GM12878 (cell line): ENCODE data around the gene TMEM214. TPM values are rescaled to one million over a fixed set of nuclear protein-coding genes. Genes with fewer than 3 reads are reported as not detected.

Experiments
- ATAC-seq: fragments of 200-7000 bp; cut with Tn5 transposase; 3 replicates; pipeline ENCODE4 v1.9.1; 2020; ENCODE audit warnings: mild to moderate bottlenecking, moderate library complexity
- BruUV-seq: library from RNA; stranded (reverse); fragments of 400-500 nt; replicated peaks from 2 replicates; lab custom pipeline; 2021; lab: Mats Ljungman, UMichigan
- CTCF ChIA-PET: fragments of 300-600 bp; sonication (Branson Sonifier 250); formaldehyde crosslinking; extraction: SDS; loops from one replicate; lab custom pipeline; 2021; ENCODE audit warnings: inconsistent platforms; lab: Yijun Ruan, JAX
- POLR2A ChIA-PET: fragments of 350-600 bp; formaldehyde crosslinking; extraction: SDS; loops from one replicate; lab custom pipeline; 2021; ENCODE audit warnings: inconsistent platforms; lab: Charles Lee
- RAD21 ChIA-PET: fragments of 300-600 bp; sonication (Branson Sonifier 250); formaldehyde crosslinking; loops from one replicate; lab custom pipeline; 2023; ENCODE audit warnings: antibody characterized with exemption; ENCODE audit not compliant: unreplicated experiment; lab: Charles Lee
- SMC1A ChIA-PET: fragments of 300-600 bp; sonication (Branson Sonifier 250); formaldehyde crosslinking; loops from one replicate; lab custom pipeline; 2023; ENCODE audit not compliant: unreplicated experiment, uncharacterized antibody; lab: Charles Lee
- DNase-seq: peaks from one replicate; pipeline ENCODE4 v3.0.0-alpha.2; 2011; ENCODE audit warnings: low read depth, low spot score
- FAIRE-seq: peaks from 3 replicates; lab custom pipeline; 2011; peaks lifted over from hg19 to GRCh38; lab: Jason Lieb, UNC
- H2AFZ ChIP-seq: 2 replicates; pipeline ENCODE4 v1.6.0; 2011; ENCODE audit warnings: low read depth, low read length, control low read depth; ENCODE audit not compliant: control insufficient read depth
- H3K27ac ChIP-seq: 2 replicates; pipeline ENCODE4 v1.5.1; 2011; ENCODE audit warnings: control low read depth; ENCODE audit not compliant: control insufficient read depth, insufficient read depth
- H3K27me3 ChIP-seq, 2 experiments: replicated peaks in 1 of 2; 2 replicates each; pipeline versions ENCODE4 v1.6.0 to v1.6.1; 2011; ENCODE audit warnings: low read length in 1 of 2; ENCODE audit not compliant: control insufficient read depth in 2 of 2, insufficient read depth in 2 of 2
- H3K36me3 ChIP-seq, 2 experiments: 2 replicates each; pipeline ENCODE4 v1.5.1; 2011; ENCODE audit warnings: low read length in 1 of 2; ENCODE audit not compliant: control insufficient read depth in 2 of 2, insufficient read depth in 2 of 2
- H3K4me1 ChIP-seq: 2 replicates; pipeline ENCODE4 v1.6.1; 2011; ENCODE audit warnings: mild to moderate bottlenecking, low read length, moderate library complexity, mixed read lengths; ENCODE audit not compliant: control insufficient read depth, insufficient read depth
- H3K4me2 ChIP-seq: 2 replicates; pipeline ENCODE4 v1.6.0; 2011; ENCODE audit warnings: control low read depth; ENCODE audit not compliant: control insufficient read depth, insufficient read depth
- H3K4me3 ChIP-seq: fragments of 200-600 bp; sonication (generic); 2 replicates; pipeline ENCODE4 v1.5.1; 2016
- H3K79me2 ChIP-seq: 2 replicates; pipeline ENCODE4 v1.6.0; 2011; ENCODE audit warnings: low read length; ENCODE audit not compliant: control insufficient read depth, insufficient read depth
- H3K9ac ChIP-seq: 2 replicates; pipeline ENCODE4 v1.8.0; 2011; ENCODE audit warnings: low read length, control low read depth, mixed read lengths; ENCODE audit not compliant: control insufficient read depth, insufficient read depth
- H3K9me3 ChIP-seq: replicated peaks from 3 replicates; pipeline ENCODE4 v1.5.1; 2011; ENCODE audit warnings: mild to moderate bottlenecking, low read length; ENCODE audit not compliant: control insufficient read depth, insufficient read depth
- H4K20me1 ChIP-seq: 2 replicates; pipeline ENCODE4 v1.6.0; 2011; ENCODE audit not compliant: control insufficient read depth, insufficient read depth
- ATF7 ChIP-seq: fragments of 450-650 bp; IDR thresholded peaks from 2 replicates; pipeline ENCODE4 v1.6.1; 2016; ENCODE audit warnings: low read depth, mild to moderate bottlenecking
- CREB1 ChIP-seq: IDR thresholded peaks from 2 replicates; pipeline ENCODE4 v1.6.1; 2012; ENCODE audit warnings: low read depth, mild to moderate bottlenecking, inconsistent platforms
- CREM ChIP-seq: IDR thresholded peaks from 2 replicates; pipeline ENCODE4 v1.6.1; 2014; ENCODE audit warnings: antibody characterized with exemption, low read depth
- HDAC2 ChIP-seq: fragments of 200-600 bp; sonication (generic); IDR thresholded peaks from 2 replicates; pipeline ENCODE4 v1.6.1; 2017
- MTA3 ChIP-seq: IDR thresholded peaks from 2 replicates; pipeline ENCODE4 v1.6.1; 2012; ENCODE audit warnings: low read length, inconsistent platforms, borderline replicate concordance
- NFXL1 ChIP-seq: fragments of 450-650 bp; IDR thresholded peaks from 2 replicates; pipeline ENCODE4 v1.6.1; 2017; ENCODE audit warnings: antibody characterized with exemption, mild to moderate bottlenecking, borderline replicate concordance
- NRF1 ChIP-seq: conservative IDR thresholded peaks from 2 replicates; pipeline ENCODE4 v1.6.1; 2011; ENCODE audit warnings: mild to moderate bottlenecking, low read depth, low read length, improper control_type of control experiment
- PAX5 ChIP-seq: IDR thresholded peaks from 2 replicates; pipeline ENCODE4 v1.6.1; 2011; ENCODE audit warnings: low read depth, low read length, borderline replicate concordance
- RB1 ChIP-seq: fragments of 450-650 bp; formaldehyde crosslinking; IDR thresholded peaks from 2 replicates; pipeline ENCODE4 v1.6.1; 2017; ENCODE audit warnings: mild to moderate bottlenecking, borderline replicate concordance
- RCOR1 ChIP-seq: conservative IDR thresholded peaks from 2 replicates; pipeline ENCODE4 v1.6.1; 2012; ENCODE audit warnings: low read depth, low read length, improper control_type of control experiment
- SMAD5 ChIP-seq: IDR thresholded peaks from 2 replicates; pipeline ENCODE4 v1.6.1; 2016; ENCODE audit warnings: antibody characterized with exemption, low read depth
- SMARCA5 ChIP-seq: fragments of 450-650 bp; IDR thresholded peaks from 2 replicates; pipeline ENCODE4 v1.6.1; 2017; ENCODE audit warnings: mild to moderate bottlenecking
- SUZ12 ChIP-seq: fragments of 200-600 bp; sonication (generic); IDR thresholded peaks from one replicate; pipeline ENCODE4 v1.6.1; 2018; ENCODE audit warnings: antibody characterized with exemption, mild to moderate bottlenecking; ENCODE audit not compliant: unreplicated experiment
- WGBS: methylation state at CpG from one replicate; pipeline ENCODE4 v1.1.6; 2016; ENCODE audit warnings: low lambda C conversion rate; ENCODE audit not compliant: insufficient replicate concordance, insufficient coverage; ENCODE audit errors: missing lambda C conversion rate; 5-methylcytosine and 5-hydroxymethylcytosine counted together
- in situ Hi-C: fragments of 300-500 bp; cut with MboI; formaldehyde crosslinking; loops from 9 replicates; pipeline ENCODE4 v1.14.3; 2018; ENCODE audit warnings: mixed read lengths
- intact Hi-C: fragments of 100-400 bp; cut with micrococcal nuclease; formaldehyde crosslinking; loops from one replicate; pipeline ENCODE4 v1.14.2; 2022; ENCODE audit not compliant: unreplicated experiment
- polyA plus RNA-seq, 11 experiments: library from polyadenylated mRNA; depleted of rRNA in 4 of 11; unstranded in 6 of 11; stranded (reverse) in 5 of 11; fragments of >200 nt; fragmentation: Nextera tagmentation in 4 of 11; fragmentation: Illumina TruSeq in 1 of 11; extraction: Ambion mirVana in 4 of 11; extraction: Trizol in 1 of 11; gene quantifications; 1 replicate in 1 of 11; 2 replicates in 10 of 11; pipeline versions ENCODE4 v1.2.1 to v1.2.3, GENCODE V29; 2011 to 2016; ENCODE audit warnings: inconsistent platforms in 2 of 11, missing spikeins in 2 of 11, low read depth in 1 of 11
- total RNA-seq, 4 experiments: library from RNA; depleted of rRNA in 3 of 4; stranded (reverse); fragments of >200 nt in 3 of 4; fragmentation: Illumina TruSeq in 1 of 4; extraction: Trizol in 1 of 4; gene quantifications; 2 replicates each; pipeline versions ENCODE4 v1.2.1 to v1.2.3, GENCODE V29; 2013 to 2021

The TMEM214 gene
- total and polyA plus RNA-seq, 10 of the 15 experiments (the other 5 are each of a cell fraction or from before 2014, with no cell fraction given), result 10.4 to 79.2 (median 45.0) TPM

DNA sequence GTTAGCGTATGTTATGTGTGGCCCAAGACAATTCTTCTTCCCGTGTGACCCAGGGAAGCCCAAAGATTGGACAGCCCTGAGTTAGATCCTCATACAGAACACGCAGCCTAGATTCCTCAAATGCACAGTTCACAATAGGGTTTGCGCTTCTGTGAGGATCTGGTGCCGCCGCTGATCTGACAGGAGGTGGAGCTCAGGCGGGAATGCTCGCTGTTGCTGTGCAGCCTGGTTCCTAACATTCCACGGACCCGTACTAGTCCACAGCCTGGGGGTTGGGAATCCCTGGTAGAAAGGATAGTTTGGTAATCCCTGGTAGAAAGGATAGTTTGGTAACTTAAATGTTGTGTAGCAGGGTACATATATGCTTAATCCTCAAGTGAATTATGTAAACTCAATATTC lies 35.4 kb upstream of the TMEM214 start:
- WGBS, result 62% methylated on average over 10 of the region's 10 CpGs
- Histone ChIP-seq H3K9me3 (no peaks in the 10 kb centered on the region), H3K4me2 (no peak overlapping the region), H4K20me1 (no peaks in the 10 kb centered on the region), H3K79me2 (no peaks in the 10 kb centered on the region), H3K9ac (no peak overlapping the region), H2AFZ (no peak overlapping the region), H3K36me3 (no peaks in the 10 kb centered on the region), H3K4me1 (no peaks in the 10 kb centered on the region), H3K27ac (no peak overlapping the region), H3K27me3 (no peaks in the 10 kb centered on the region; a peak in 2 of 4 replicates), H3K4me3 (no peak overlapping the region)
- no peak for ATAC-seq
- ChIA-PET CTCF (interaction anchor here (0.8 kb wide), 1 partner anchor 19 kb away, joined by 5 read pairs; no protein-coding TSS in a partner anchor), SMC1A (no interaction called here), RAD21 (no interaction called here), POLR2A (interaction anchor here (0.5 kb wide), 1 partner anchor 19 kb away, joined by 3 read pairs; no protein-coding TSS in a partner anchor)
- BruUV-seq, result no TSS peak
- no peak for DNase-seq
- no peak for FAIRE-seq
- TF ChIP-seq NRF1 (no peak), PAX5 (no peak), CREM (no peak)
- in situ Hi-C loops (no loop called here), intact Hi-C loops (no loop called here)

DNA sequence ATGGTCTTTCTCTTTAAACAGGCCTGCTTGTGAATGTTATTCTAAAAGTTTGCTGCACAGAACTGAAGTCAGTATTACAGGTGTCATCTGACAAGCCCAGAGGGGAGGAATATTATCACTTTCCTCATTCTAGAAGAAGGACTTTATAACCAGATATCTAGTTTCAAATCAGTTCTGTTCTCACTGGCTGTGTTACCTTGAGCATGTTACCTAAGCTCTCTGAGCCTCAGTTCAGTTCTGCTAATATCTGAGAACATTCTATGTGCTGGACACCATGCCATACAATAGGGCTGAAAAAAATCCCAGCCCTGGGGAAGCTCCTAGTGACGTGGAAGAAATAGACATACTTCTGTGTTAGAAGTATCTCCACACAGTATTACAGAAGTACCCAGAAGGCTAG lies 34.4 kb upstream of the TMEM214 start:
- ChIA-PET RAD21 (no interaction called here), SMC1A (no interaction called here), CTCF (no interaction called here), POLR2A (no interaction called here)
- no peaks in the 10 kb centered on the region for H3K9me3 ChIP-seq
- no peaks in the 10 kb centered on the region for H3K36me3 ChIP-seq
- FAIRE-seq (no peak), DNase-seq (no peak), ATAC-seq (no peak)
- H3K79me2 ChIP-seq, result no peaks in the 10 kb centered on the region
- 0% methylated on average over 1 of the region's 1 CpG for WGBS
- in situ Hi-C loops (no loop called here), intact Hi-C loops (no loop called here)
- H4K20me1 ChIP-seq, result no peaks in the 10 kb centered on the region
- no peak overlapping the region for H2AFZ ChIP-seq
- no peak overlapping the region for H3K9ac ChIP-seq
- H3K4me1 ChIP-seq, result no peaks in the 10 kb centered on the region
- no TSS peak for BruUV-seq
- no peaks in the 10 kb centered on the region; a peak in 2 of 4 replicates for H3K27me3 ChIP-seq
- H3K4me3 ChIP-seq, result no peak overlapping the region
- H3K4me2 ChIP-seq, result no peak overlapping the region
- no peak overlapping the region for H3K27ac ChIP-seq
- no peak for TF ChIP-seq RCOR1
- TF ChIP-seq CREB1, result no peak
- TF ChIP-seq ATF7, result no peak
- no peak for TF ChIP-seq SUZ12
- no peak for TF ChIP-seq NFXL1
- no peak for TF ChIP-seq MTA3
- no peak for TF ChIP-seq SMARCA5
- no peak for TF ChIP-seq HDAC2
- TF ChIP-seq RB1, result no peak
- TF ChIP-seq SMAD5, result no peak
- TF ChIP-seq, all 136 proteins: peak for 0
